ENCODE results near the gene CDK19.

- no peak for TF ChIP-seq POLR2A (IDR thresholded peaks at IDR 0.05)
- TF ChIP-seq, protein P1, sequence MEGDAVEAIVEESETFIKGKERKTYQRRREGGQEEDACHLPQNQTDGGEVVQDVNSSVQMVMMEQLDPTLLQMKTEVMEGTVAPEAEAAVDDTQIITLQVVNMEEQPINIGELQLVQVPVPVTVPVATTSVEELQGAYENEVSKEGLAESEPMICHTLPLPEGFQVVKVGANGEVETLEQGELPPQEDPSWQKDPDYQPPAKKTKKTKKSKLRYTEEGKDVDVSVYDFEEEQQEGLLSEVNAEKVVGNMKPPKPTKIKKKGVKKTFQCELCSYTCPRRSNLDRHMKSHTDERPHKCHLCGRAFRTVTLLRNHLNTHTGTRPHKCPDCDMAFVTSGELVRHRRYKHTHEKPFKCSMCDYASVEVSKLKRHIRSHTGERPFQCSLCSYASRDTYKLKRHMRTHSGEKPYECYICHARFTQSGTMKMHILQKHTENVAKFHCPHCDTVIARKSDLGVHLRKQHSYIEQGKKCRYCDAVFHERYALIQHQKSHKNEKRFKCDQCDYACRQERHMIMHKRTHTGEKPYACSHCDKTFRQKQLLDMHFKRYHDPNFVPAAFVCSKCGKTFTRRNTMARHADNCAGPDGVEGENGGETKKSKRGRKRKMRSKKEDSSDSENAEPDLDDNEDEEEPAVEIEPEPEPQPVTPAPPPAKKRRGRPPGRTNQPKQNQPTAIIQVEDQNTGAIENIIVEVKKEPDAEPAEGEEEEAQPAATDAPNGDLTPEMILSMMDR (IDR thresholded peaks at IDR 0.05) = no peak
These were observed 124.4 kb downstream of the CDK19 start for GRCh38 chr6:110690916-110691315.

All from testis (tissue), 2 donors.